Astrocyte (in vitro differentiated cells and primary cell): ENCODE data around the gene ANKMY2.

ENCODE experiments used
- CTCF ChIP-seq: IDR thresholded peaks from 2 replicates; pipeline ENCODE4 v1.5.1; 2011; ENCODE audit warnings: low read depth, mild to moderate bottlenecking, inconsistent platforms, low read length, moderate library complexity; ENCODE audit not compliant: insufficient read depth
- EZH2 ChIP-seq: IDR thresholded peaks from 2 replicates; pipeline ENCODE4 v1.6.1; 2012; ENCODE audit warnings: mild to moderate bottlenecking, low read length, inconsistent platforms; ENCODE audit not compliant: insufficient read depth

- TF ChIP-seq CTCF (peak; percentile 14), EZH2 (no peak)
Measured at GRCh38 chr7:16657656-16658279, 12.2 kb upstream of the ANKMY2 start.
